AG04450 (cell line): Measurements from ENCODE around the gene CALCB. TPM values are rescaled to one million over a fixed set of nuclear protein-coding genes. Genes with fewer than 3 reads are reported as not detected.

Experiments used
- CTCF ChIA-PET: fragments of 300-600, 350-600 bp; formaldehyde crosslinking; extraction: SDS; loops from one replicate; lab custom pipeline; 2022; ENCODE audit warnings: antibody characterized with exemption, inconsistent platforms; lab: Charles Lee
- POLR2A ChIA-PET: fragments of 350-600 bp; formaldehyde crosslinking; extraction: SDS; loops from one replicate; lab custom pipeline; 2021; ENCODE audit warnings: antibody characterized with exemption, inconsistent platforms; lab: Yijun Ruan, JAX
- DNase-seq: peaks from one replicate; pipeline ENCODE4 v3.0.0-alpha.2; 2011; ENCODE audit warnings: low read depth, low spot score
- H3K27ac ChIP-seq: one replicate; pipeline ENCODE4 v1.5.1; 2012; ENCODE audit warnings: low read depth, low read length, control low read depth
- H3K27me3 ChIP-seq: one replicate; pipeline ENCODE4 v1.6.0; 2012; ENCODE audit warnings: low read length; ENCODE audit not compliant: control insufficient read depth, insufficient read depth
- H3K4me3 ChIP-seq: 2 replicates; pipeline ENCODE4 v1.5.1; 2011; ENCODE audit warnings: mild to moderate bottlenecking, low read depth, low read length, control low read depth
- H3K9me3 ChIP-seq: 2 replicates; pipeline ENCODE4 v1.5.1; 2012; ENCODE audit warnings: low read length; ENCODE audit not compliant: control insufficient read depth, insufficient read depth
- polyA plus RNA-seq: library from polyadenylated mRNA; depleted of rRNA; stranded (reverse); fragments of >200 nt; gene quantifications from 2 replicates; pipeline ENCODE4 v1.2.3, GENCODE V29; 2011
- TF ChIP-seq, protein P1 (sequence below): IDR thresholded peaks from 2 replicates; pipeline ENCODE4 v1.5.1; 2011; ENCODE audit warnings: low read depth, low read length, control low read depth, inconsistent platforms

The CALCB gene
- polyA plus RNA-seq, 1 experiment = not detected

DNA sequence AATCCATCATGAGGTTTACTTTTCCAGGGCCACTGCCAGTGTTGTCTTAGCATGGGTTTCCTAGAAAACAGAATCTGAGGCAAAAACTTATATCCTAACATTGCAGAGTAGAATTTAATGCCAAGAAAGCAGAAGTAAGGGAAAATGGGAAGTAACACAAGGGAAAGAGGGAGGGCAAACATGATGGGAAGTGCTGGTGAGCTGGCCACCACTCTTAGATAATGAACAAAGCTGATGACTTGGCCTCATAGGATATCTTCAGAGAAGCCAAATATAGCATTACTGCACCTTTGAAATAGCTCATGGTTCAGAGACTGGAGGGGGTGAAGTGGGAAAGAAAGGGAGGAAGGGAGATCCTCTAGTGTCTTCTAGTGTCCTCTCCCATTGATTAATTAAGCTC is 24.8 kb upstream of the CALCB start:
- ChIA-PET CTCF (no interaction called here), POLR2A (no interaction called here)
- Histone ChIP-seq H3K27me3 (no peaks in the 10 kb centered on the region), H3K27ac (no peak overlapping the region), H3K9me3 (no peaks in the 10 kb centered on the region), H3K4me3 (no peak overlapping the region)
- DNase-seq = no peak
- TF ChIP-seq, protein P1, sequence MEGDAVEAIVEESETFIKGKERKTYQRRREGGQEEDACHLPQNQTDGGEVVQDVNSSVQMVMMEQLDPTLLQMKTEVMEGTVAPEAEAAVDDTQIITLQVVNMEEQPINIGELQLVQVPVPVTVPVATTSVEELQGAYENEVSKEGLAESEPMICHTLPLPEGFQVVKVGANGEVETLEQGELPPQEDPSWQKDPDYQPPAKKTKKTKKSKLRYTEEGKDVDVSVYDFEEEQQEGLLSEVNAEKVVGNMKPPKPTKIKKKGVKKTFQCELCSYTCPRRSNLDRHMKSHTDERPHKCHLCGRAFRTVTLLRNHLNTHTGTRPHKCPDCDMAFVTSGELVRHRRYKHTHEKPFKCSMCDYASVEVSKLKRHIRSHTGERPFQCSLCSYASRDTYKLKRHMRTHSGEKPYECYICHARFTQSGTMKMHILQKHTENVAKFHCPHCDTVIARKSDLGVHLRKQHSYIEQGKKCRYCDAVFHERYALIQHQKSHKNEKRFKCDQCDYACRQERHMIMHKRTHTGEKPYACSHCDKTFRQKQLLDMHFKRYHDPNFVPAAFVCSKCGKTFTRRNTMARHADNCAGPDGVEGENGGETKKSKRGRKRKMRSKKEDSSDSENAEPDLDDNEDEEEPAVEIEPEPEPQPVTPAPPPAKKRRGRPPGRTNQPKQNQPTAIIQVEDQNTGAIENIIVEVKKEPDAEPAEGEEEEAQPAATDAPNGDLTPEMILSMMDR = no peak

GRCh38 chr11:15053191-15053685 is 20.2 kb upstream of the CALCB start:
- Histone ChIP-seq H3K27ac (no peak overlapping the region), H3K4me3 (no peak overlapping the region), H3K27me3 (no peaks in the 10 kb centered on the region), H3K9me3 (no peaks in the 10 kb centered on the region)
- POLR2A ChIA-PET = no interaction called here
- CTCF ChIA-PET = no interaction called here
- TF ChIP-seq, protein P1 = no peak
- DNase-seq = no peak

DNA sequence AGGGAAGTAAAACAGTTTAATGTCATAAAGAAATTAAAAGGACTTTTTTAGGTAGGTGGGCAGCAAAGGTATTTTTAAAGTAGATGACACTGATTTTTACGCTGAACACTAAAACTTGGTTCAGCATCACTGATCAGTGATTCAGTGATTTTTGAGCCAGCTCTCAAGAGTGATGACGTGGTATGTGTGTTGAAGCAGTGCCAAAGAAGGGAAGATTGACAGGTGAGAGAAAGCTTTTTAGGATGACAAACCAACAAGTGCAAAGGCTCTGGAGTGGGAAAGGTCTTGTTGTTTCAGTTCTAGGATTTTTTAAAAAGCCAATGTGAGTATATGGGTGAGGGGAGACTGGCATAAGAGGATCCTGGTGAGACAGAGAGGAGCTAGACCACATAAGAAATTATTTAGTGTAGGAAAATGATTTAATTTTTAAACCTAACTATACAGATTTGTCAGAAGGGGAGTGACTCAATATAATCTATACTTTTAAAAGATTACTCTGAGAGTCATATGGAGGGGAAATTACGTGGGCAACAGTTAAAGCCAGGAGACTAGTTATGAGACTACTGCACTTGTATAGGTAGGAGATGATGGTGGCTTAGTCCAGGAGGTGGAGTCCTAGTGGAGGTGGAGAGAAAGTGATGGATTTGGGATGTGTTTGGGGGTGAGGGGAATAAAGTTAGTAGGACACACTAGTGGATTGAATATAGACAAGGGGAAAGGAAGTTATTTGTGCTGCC is 17.6 kb upstream of the CALCB start:
- CTCF ChIA-PET = interaction anchor here (0.8 kb wide), 1 partner anchor 19 kb away, joined by 3 read pairs; no protein-coding TSS in a partner anchor

GRCh38 chr11:15057329-15057728 is 16.1 kb upstream of the CALCB start:
- no peak overlapping the region for H3K4me3 ChIP-seq
- no peak for DNase-seq
- POLR2A ChIA-PET = no interaction called here
- H3K27me3 ChIP-seq = no peaks in the 10 kb centered on the region
- H3K9me3 ChIP-seq = no peaks in the 10 kb centered on the region
- no peak overlapping the region for H3K27ac ChIP-seq
- CTCF ChIA-PET = no interaction called here
- TF ChIP-seq, protein P1 = no peak

More for the DNA sequence above, 17.6 kb upstream of the CALCB start:
- no peak for DNase-seq
- Histone ChIP-seq H3K27ac (no peak overlapping the region), H3K27me3 (no peaks in the 10 kb centered on the region), H3K4me3 (no peak overlapping the region), H3K9me3 (no peaks in the 10 kb centered on the region)
- POLR2A ChIA-PET = no interaction called here
- TF ChIP-seq, protein P1 = no peak

DNA sequence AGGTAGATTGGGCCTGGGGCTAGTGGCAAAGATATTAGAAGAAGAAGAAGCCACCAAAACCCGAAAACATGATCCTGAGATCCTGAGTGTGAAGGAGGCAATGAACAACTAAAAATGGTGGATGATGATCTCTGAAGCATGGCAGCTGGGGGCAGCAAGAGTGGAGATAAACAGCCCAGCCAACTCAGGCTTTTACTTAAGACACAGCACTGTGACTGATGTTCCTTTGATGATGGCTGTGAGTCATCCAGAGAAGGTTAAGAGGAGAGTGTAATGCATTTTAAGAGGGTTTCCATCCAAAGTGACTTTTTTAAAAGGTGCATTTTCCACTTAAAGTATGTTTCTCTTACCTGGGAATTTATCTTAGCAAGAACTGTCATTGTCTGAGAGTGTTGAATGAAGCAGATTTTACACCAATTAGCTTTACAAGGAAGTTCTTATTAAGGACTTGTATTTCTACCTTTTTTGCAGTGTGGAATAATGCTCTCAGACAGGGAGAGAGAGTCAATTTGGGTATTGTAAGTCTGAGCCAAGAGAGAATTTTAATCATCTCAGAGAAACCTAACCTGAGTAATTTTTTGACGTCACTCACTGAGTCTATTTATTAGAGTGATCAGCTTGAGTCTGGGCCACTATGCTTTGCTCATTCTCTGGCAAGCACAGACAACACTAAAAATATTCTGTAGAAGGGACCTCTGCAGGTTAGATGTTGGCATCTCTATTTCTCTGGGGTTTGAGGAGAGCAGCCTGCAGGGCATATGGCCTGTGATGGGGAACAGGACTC is 14.1 kb upstream of the CALCB start:
- CTCF ChIA-PET = no interaction called here
- no peak overlapping the region for H3K27ac ChIP-seq
- no peak overlapping the region for H3K4me3 ChIP-seq
- TF ChIP-seq, protein P1 = no peak
- POLR2A ChIA-PET = no interaction called here
- no peak for DNase-seq
- no peaks in the 10 kb centered on the region for H3K27me3 ChIP-seq
- H3K9me3 ChIP-seq = no peaks in the 10 kb centered on the region
